ENCODE data around the gene CTH. TPM values are rescaled to one million over a fixed set of nuclear protein-coding genes. Genes with fewer than 3 reads are reported as not detected.

CTH gene
- total and polyA plus RNA-seq, 12 donors: 1.5 to 3.4 (median 1.9) TPM

- H3K27me3 ChIP-seq: no peaks in the 10 kb centered on the region
- ATAC-seq: no peak
- no peak for DNase-seq
Observed at GRCh38 chr1:70429757-70430156, 18.7 kb downstream of the CTH start.

GRCh38 chr1:70431317-70431716, 20.2 kb downstream of the CTH start:
- no peak for TF ChIP-seq CTCF (IDR thresholded peaks at IDR 0.05)
- ATAC-seq: no peak
- peaks cover 0 to 77% (median 11%) of the 10 kb centered on the region in 9 donors for H3K36me3 ChIP-seq
- 95 to 98% methylated on average over 2 of the region's 2 CpGs for WGBS, 2 donors
- H3K27me3 ChIP-seq: no peaks in the 10 kb centered on the region
- H3K4me1 ChIP-seq: no peaks in the 10 kb centered on the region
- intact Hi-C loops (cut with DNase I): loop anchor here in 2 of 10 donors (10.0 kb wide), 2 partner anchors 53 to 73 kb away; no protein-coding TSS in a partner anchor
- H3K4me3 ChIP-seq: no peak overlapping the region
- H3K27ac ChIP-seq: no peak overlapping the region
- H3K9me3 ChIP-seq: no peaks in the 10 kb centered on the region
- DNase-seq: no peak

More at GRCh38 chr1:70429757-70430156, 18.7 kb downstream of the CTH start:
- no peaks in the 10 kb centered on the region for H3K9me3 ChIP-seq
- intact Hi-C loops (cut with DNase I): loop anchor here in 2 of 10 donors (10.0 kb wide), 2 partner anchors 55 to 75 kb away; no protein-coding TSS in a partner anchor
- H3K36me3 ChIP-seq: peaks cover 0 to 75% (median 11%) of the 10 kb centered on the region in 9 donors
- no peak overlapping the region for H3K27ac ChIP-seq
- no peaks in the 10 kb centered on the region for H3K4me1 ChIP-seq
- WGBS, 2 donors: 98 to 99% methylated on average over 1 of the region's 1 CpG
- no peak overlapping the region for H3K4me3 ChIP-seq
- no peak for TF ChIP-seq CTCF (IDR thresholded peaks at IDR 0.05)

DNA sequence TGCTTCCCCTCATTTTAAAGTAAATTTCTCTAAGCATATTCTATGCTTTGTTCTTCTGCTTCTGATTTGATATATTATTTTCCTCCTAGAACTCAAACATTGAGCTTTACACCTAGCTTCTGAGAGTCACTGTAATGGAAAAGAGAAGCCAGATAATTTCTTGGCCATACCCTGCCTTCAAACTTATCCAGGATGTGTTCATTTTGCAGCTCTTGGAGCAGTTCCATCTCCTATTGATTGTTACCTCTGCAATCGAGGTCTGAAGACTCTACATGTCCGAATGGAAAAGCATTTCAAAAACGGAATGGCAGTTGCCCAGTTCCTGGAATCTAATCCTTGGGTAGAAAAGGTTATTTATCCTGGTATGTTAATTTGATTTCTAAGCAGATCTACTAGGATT, 20.8 kb downstream of the CTH start:
- 79 to 81% methylated on average over 3 of the region's 3 CpGs for WGBS, 2 donors
- DNase-seq (no peak), ATAC-seq (no peak)
- H3K27me3 ChIP-seq: no peaks in the 10 kb centered on the region
- H3K4me1 ChIP-seq: no peaks in the 10 kb centered on the region
- H3K36me3 ChIP-seq: peaks cover 0 to 74% (median 11%) of the 10 kb centered on the region in 9 donors
- no peak overlapping the region for H3K4me3 ChIP-seq
- H3K27ac ChIP-seq: no peak overlapping the region
- no peaks in the 10 kb centered on the region for H3K9me3 ChIP-seq
- intact Hi-C loops (cut with DNase I): loop anchor here in 2 of 10 donors (10.0 kb wide), 2 partner anchors 53 to 73 kb away; no protein-coding TSS in a partner anchor
- TF ChIP-seq CTCF (IDR thresholded peaks at IDR 0.05): no peak

GRCh38 chr1:70434253-70434859, 23.3 kb downstream of the CTH start:
- intact Hi-C loops (cut with DNase I): loop anchor here in 2 of 10 donors (10.0 kb wide), 2 partner anchors 50 to 70 kb away; no protein-coding TSS in a partner anchor
- Histone ChIP-seq H3K36me3 (peaks cover 0 to 73% (median 15%) of the 10 kb centered on the region in 9 donors), H3K27ac (no peak overlapping the region), H3K4me3 (no peak overlapping the region), H3K4me1 (no peaks in the 10 kb centered on the region), H3K27me3 (no peaks in the 10 kb centered on the region), H3K9me3 (no peaks in the 10 kb centered on the region)
- no peak for TF ChIP-seq CTCF (IDR thresholded peaks at IDR 0.05)
- DNase-seq (no peak), ATAC-seq (no peak)
- 97 to 100% methylated on average over 1 of the region's 1 CpG for WGBS, 2 donors

Measured in heart right ventricle (tissue), 16 donors.